Thoracic aorta (tissue), 2 donors: ENCODE measurements around the gene TMEM101. TPM values are rescaled to one million over a fixed set of nuclear protein-coding genes. Genes with fewer than 3 reads are reported as not detected.

Experiments
- ATAC-seq: fragments of 150-250 bp; one replicate; pipeline ENCODE4 v1.8.0; 2017; ENCODE audit warnings: low read depth; ENCODE audit not compliant: insufficient number of reproducible peaks, low FRiP score
- DNase-seq: peaks from one replicate; pipeline ENCODE4 v3.0.0-alpha.2; 2020; ENCODE audit warnings: low spot score
- H3K27ac ChIP-seq, 2 donors: fragments of 200-600 bp; sonication (generic); 1 replicate in 1 of 2; 2 replicates in 1 of 2; pipeline ENCODE4 v1.5.1; 2016; ENCODE audit warnings: mild to moderate bottlenecking in 2 of 2, moderate library complexity in 2 of 2
- H3K27me3 ChIP-seq: fragments of 200-600 bp; sonication (generic); replicated peaks from 2 replicates; pipeline ENCODE4 v1.6.0; 2016; ENCODE audit warnings: mild to moderate bottlenecking; ENCODE audit not compliant: insufficient read depth
- H3K36me3 ChIP-seq: fragments of 200-600 bp; sonication (generic); one replicate; pipeline ENCODE4 v1.5.1; 2016
- H3K4me1 ChIP-seq, 2 donors: fragments of 200-600 bp; sonication (generic); 1 replicate in 1 of 2; 2 replicates in 1 of 2; pipeline versions ENCODE4 v1.5.1 to v1.6.0; 2016; ENCODE audit warnings: low read depth in 2 of 2, mild to moderate bottlenecking in 1 of 2; ENCODE audit not compliant: control insufficient read depth in 1 of 2
- H3K4me3 ChIP-seq: fragments of 200-600 bp; sonication (generic); 2 replicates; pipeline ENCODE4 v1.5.1; 2016; ENCODE audit warnings: mild to moderate bottlenecking
- H3K9me3 ChIP-seq: fragments of 200-600 bp; sonication (generic); 2 replicates; pipeline ENCODE4 v1.5.1; 2016
- total RNA-seq, 2 donors: library from RNA; depleted of rRNA; stranded (reverse); fragments of >200 nt; gene quantifications; one replicate each; pipeline versions ENCODE4 v1.1.0 to v1.2.3, GENCODE V29; 2016
- TF ChIP-seq, protein P1 (sequence below): fragments of 200-600 bp; sonication (generic); IDR thresholded peaks from one replicate; pipeline ENCODE4 v1.5.1; 2019; ENCODE audit warnings: antibody characterized with exemption

The TMEM101 gene
- total RNA-seq, 2 donors from 2014 or later, result 21.9 to 24.4 TPM

DNA sequence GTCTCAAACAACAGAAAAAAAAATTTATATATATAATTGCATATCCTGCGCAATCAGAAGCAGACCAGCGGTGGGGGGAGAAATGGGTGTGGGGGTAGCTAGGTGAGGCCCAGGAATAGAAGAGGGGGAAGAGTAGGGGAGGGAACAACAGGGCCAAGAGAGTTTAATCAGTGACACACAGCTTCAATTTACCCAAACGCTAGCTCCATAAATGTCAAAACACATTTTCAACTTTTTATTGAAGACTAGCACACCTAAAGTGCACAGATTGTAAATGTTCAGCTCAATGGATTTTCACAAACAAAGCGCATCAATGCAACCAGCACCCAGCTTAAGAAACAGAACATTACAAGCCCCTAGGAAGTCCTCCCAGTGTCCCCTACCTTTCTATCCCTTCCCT, 35.1 kb downstream of the TMEM101 start:
- TF ChIP-seq, protein P1, sequence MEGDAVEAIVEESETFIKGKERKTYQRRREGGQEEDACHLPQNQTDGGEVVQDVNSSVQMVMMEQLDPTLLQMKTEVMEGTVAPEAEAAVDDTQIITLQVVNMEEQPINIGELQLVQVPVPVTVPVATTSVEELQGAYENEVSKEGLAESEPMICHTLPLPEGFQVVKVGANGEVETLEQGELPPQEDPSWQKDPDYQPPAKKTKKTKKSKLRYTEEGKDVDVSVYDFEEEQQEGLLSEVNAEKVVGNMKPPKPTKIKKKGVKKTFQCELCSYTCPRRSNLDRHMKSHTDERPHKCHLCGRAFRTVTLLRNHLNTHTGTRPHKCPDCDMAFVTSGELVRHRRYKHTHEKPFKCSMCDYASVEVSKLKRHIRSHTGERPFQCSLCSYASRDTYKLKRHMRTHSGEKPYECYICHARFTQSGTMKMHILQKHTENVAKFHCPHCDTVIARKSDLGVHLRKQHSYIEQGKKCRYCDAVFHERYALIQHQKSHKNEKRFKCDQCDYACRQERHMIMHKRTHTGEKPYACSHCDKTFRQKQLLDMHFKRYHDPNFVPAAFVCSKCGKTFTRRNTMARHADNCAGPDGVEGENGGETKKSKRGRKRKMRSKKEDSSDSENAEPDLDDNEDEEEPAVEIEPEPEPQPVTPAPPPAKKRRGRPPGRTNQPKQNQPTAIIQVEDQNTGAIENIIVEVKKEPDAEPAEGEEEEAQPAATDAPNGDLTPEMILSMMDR, result no peak
- H3K9me3 ChIP-seq, result no peaks in the 10 kb centered on the region
- H3K27me3 ChIP-seq, result peaks cover 18% of the 10 kb centered on the region
- ATAC-seq (no peak), DNase-seq (no peak)
- no peak overlapping the region for H3K4me3 ChIP-seq
- no peaks in the 10 kb centered on the region for H3K36me3 ChIP-seq
- H3K27ac ChIP-seq, result no peak overlapping the region
- peaks cover 6 to 10% of the 10 kb centered on the region in 2 donors for H3K4me1 ChIP-seq

DNA sequence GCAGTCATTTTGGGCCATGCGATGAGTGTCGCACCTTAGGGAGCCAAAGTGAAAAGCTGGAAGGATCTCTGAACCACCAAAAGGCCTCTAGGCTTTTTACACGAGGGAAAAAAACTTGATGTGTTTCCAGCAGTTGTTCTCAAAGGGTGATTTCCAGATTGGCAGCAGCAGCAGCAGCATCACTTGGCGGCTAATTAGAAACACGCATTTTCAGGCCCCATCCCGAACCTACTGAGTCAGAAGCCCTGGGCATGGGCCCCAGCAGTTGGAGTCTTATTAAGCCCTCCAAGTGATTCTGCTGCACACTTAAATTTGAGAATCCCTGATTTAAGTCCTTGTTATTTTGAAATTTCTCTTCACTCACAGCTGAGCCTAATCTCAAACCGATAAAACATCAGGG, 35.8 kb downstream of the TMEM101 start:
- ATAC-seq (no peak), DNase-seq (no peak)
- no peak overlapping the region for H3K4me3 ChIP-seq
- TF ChIP-seq, protein P1, result no peak
- no peaks in the 10 kb centered on the region for H3K9me3 ChIP-seq
- no peaks in the 10 kb centered on the region for H3K36me3 ChIP-seq
- peaks cover 5 to 8% of the 10 kb centered on the region in 2 donors for H3K4me1 ChIP-seq
- H3K27me3 ChIP-seq, result peaks cover 12% of the 10 kb centered on the region
- no peak overlapping the region for H3K27ac ChIP-seq

DNA sequence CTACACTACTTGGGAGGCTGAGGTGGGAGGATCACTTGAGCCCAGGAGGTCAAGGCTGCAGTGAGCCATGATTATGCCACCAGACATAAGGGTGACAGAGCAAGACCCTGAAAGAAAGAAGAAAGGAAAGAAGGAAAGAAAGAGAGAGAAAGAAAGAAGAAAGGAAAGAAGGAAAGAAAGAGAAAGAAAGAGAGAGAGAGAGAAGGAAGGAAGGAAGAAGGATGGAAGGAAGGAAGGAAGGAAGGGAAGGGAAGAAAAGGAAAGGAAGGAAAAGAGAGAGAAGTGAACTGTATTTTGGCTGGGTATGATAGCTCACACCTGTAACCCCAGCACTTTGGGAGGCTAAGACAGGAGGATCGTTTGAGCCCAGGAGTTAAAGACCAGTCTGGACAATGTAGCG, 36.7 kb downstream of the TMEM101 start:
- Histone ChIP-seq H3K27me3 (peaks cover 4% of the 10 kb centered on the region), H3K27ac (no peak overlapping the region), H3K4me1 (no peaks in the 10 kb centered on the region), H3K4me3 (no peak overlapping the region), H3K9me3 (no peaks in the 10 kb centered on the region), H3K36me3 (no peaks in the 10 kb centered on the region)
- no peak for DNase-seq
- no peak for ATAC-seq
- TF ChIP-seq, protein P1, result no peak

DNA sequence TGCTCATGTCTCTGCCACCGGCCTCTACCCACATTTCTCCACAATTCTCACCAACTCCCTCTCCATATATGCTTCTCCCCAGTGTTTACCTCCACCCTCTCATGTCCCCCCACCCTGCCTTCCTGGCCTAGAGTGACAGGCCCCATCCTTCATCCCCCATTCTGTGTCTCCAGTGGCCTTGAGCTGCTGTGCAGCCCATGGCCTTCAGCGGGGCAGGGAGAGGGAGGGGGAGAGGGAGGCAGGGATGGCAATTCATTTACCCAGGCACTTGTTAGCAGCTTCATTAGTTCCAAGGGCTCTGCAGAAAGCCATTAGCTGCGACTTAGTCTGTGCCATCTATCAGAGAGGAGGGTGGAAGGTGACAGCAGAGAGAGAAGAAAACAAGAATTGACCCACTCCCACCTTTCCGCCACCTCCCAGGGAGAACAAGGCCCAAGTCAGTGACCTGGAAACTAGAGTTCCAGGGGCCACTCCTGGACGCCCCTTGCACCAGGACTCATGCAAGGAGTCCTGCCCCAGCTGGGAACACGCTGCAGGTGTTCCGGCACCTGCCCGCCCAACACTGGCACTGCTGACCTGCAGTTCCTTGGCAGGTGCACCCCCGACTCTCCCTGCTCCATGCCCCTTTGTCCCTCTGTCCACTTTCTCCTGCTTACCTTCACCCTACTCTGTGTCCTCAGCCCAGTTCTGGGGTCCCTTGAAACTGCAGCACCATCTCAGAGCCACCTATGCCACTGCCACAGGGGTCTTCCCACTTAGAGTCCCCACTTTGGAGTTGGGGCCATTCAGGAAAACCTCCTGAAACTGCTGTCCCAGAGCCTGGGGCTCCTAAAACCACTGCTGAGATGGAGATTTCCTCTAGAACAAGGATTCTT, 37.6 kb downstream of the TMEM101 start:
- Histone ChIP-seq H3K36me3 (no peaks in the 10 kb centered on the region), H3K9me3 (no peaks in the 10 kb centered on the region), H3K27me3 (peaks cover 2% of the 10 kb centered on the region), H3K27ac (no peak overlapping the region), H3K4me1 (no peaks in the 10 kb centered on the region), H3K4me3 (no peak overlapping the region)
- ATAC-seq (no peak), DNase-seq (no peak)
- TF ChIP-seq, protein P1, result no peak

DNA sequence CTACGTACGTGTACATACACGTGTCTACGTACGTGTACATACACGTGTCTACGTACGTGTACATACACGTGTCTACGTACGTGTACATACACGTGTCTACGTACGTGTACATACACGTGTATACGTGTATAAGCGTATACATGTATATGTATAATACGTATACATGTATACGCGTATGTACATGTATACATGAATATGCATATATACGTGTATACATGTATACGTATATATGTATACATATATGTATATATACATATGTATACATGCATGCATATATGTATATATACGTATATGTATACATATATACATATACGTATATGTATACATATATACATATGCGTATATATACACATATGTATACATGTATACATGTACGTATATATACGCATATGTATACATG, 38.9 kb downstream of the TMEM101 start:
- no peaks in the 10 kb centered on the region for H3K9me3 ChIP-seq
- H3K27me3 ChIP-seq, result no peaks in the 10 kb centered on the region
- H3K27ac ChIP-seq, result no peak overlapping the region
- ATAC-seq (no peak), DNase-seq (no peak)
- H3K4me1 ChIP-seq, result no peaks in the 10 kb centered on the region
- TF ChIP-seq, protein P1, result no peak
- no peak overlapping the region for H3K4me3 ChIP-seq
- no peaks in the 10 kb centered on the region for H3K36me3 ChIP-seq
